IMR-90 (cell line): ENCODE results near the gene PPFIA1. TPM values are rescaled to one million over a fixed set of nuclear protein-coding genes. Genes with fewer than 3 reads are reported as not detected.
A peak's percentile ranks its signal among the peaks of the same experiment; 100 is the strongest.

Source experiments
- ATAC-seq: fragments of 200-7000 bp; cut with Tn5 transposase; 2 replicates; pipeline ENCODE4 v1.9.1; 2020; ENCODE audit warnings: low read depth, mild to moderate bottlenecking, moderate library complexity
- BruUV-seq: library from RNA; stranded (reverse); fragments of 400-500 nt; replicated peaks from 2 replicates; lab custom pipeline; 2021; lab: Mats Ljungman, UMichigan
- CTCF ChIA-PET: fragments of 300-600 bp; formaldehyde crosslinking; extraction: SDS; loops from one replicate; lab custom pipeline; 2021; ENCODE audit warnings: antibody characterized with exemption; lab: Yijun Ruan, JAX
- POLR2A ChIA-PET: fragments of 300-600 bp; sonication (Branson Sonifier 250); formaldehyde crosslinking; loops from one replicate; lab custom pipeline; 2022; ENCODE audit warnings: antibody characterized with exemption; ENCODE audit not compliant: unreplicated experiment; lab: Charles Lee
- DNase-seq: peaks from one replicate; pipeline ENCODE4 v3.0.0; 2013
- H2AFZ ChIP-seq: replicated peaks from 2 replicates; pipeline ENCODE3; 2013; ENCODE audit warnings: low read length, mild to moderate bottlenecking; ENCODE audit not compliant: poor library complexity
- H2AK5ac ChIP-seq: 2 replicates; pipeline ENCODE4 v1.6.1; 2013; ENCODE audit warnings: low read depth, low read length, inconsistent platforms
- H2AK9ac ChIP-seq: replicated peaks from 2 replicates; pipeline ENCODE3; 2013; ENCODE audit warnings: mild to moderate bottlenecking, low read depth, low read length, moderate library complexity; ENCODE audit not compliant: poor library complexity
- H2BK120ac ChIP-seq: 2 replicates; pipeline ENCODE4 v1.6.1; 2013; ENCODE audit warnings: low read depth, low read length, inconsistent platforms
- H2BK15ac ChIP-seq: 3 replicates; pipeline ENCODE4 v1.6.1; 2013; ENCODE audit warnings: low read depth, low read length, inconsistent platforms
- H2BK20ac ChIP-seq: 2 replicates; pipeline ENCODE4 v1.6.1; 2013; ENCODE audit warnings: low read depth, mild to moderate bottlenecking, inconsistent platforms, low read length, moderate library complexity
- H2BK5ac ChIP-seq: 2 replicates; pipeline ENCODE4 v1.6.1; 2013; ENCODE audit warnings: mild to moderate bottlenecking, low read depth, low read length, inconsistent platforms; ENCODE audit not compliant: poor library complexity, severe bottlenecking
- H3K14ac ChIP-seq: replicated peaks from 2 replicates; pipeline ENCODE4 v1.6.1; 2013; ENCODE audit warnings: low read depth, low read length, inconsistent platforms
- H3K18ac ChIP-seq: 2 replicates; pipeline ENCODE4 v1.6.1; 2013; ENCODE audit warnings: low read depth, low read length, control low read depth
- H3K23ac ChIP-seq: 2 replicates; pipeline ENCODE4 v1.6.1; 2013; ENCODE audit warnings: low read depth, low read length, inconsistent platforms
- H3K27ac ChIP-seq: 2 replicates; pipeline ENCODE4 v1.5.1; 2013; ENCODE audit warnings: mild to moderate bottlenecking, control low read depth, low read length; ENCODE audit not compliant: insufficient read depth
- H3K27me3 ChIP-seq: 2 replicates; pipeline ENCODE4 v1.6.1; 2013; ENCODE audit warnings: low read length; ENCODE audit not compliant: control insufficient read depth, insufficient read depth
- H3K36me3 ChIP-seq: 2 replicates; pipeline ENCODE4 v1.6.1; 2013; ENCODE audit warnings: low read length, mixed read lengths; ENCODE audit not compliant: control insufficient read depth, insufficient read depth
- H3K4ac ChIP-seq: 2 replicates; pipeline ENCODE4 v1.6.1; 2013; ENCODE audit warnings: low read depth, low read length, inconsistent platforms
- H3K4me1 ChIP-seq: 2 replicates; pipeline ENCODE4 v1.6.1; 2013; ENCODE audit warnings: low read length, mixed read lengths; ENCODE audit not compliant: control insufficient read depth, insufficient read depth
- H3K4me2 ChIP-seq: 2 replicates; pipeline ENCODE4 v1.6.1; 2013; ENCODE audit warnings: low read depth, mild to moderate bottlenecking, control low read depth, low read length, moderate library complexity
- H3K4me3 ChIP-seq: 2 replicates; pipeline ENCODE4 v1.5.1; 2013; ENCODE audit warnings: low read depth, mild to moderate bottlenecking, control low read depth, low read length, moderate library complexity; ENCODE audit not compliant: insufficient read depth
- H3K56ac ChIP-seq: 2 replicates; pipeline ENCODE4 v1.6.1; 2013; ENCODE audit warnings: low read length, inconsistent platforms; ENCODE audit not compliant: insufficient read depth; ENCODE audit errors: extremely low read depth
- H3K79me1 ChIP-seq, 2 experiments: 2 replicates each; pipeline ENCODE4 v1.6.1; 2013; ENCODE audit warnings: low read length in 2 of 2, inconsistent platforms in 1 of 2, low read depth in 1 of 2
- H3K9ac ChIP-seq: 2 replicates; pipeline ENCODE4 v1.6.1; 2013; ENCODE audit warnings: low read depth, low read length, control low read depth
- H3K9me1 ChIP-seq: 2 replicates; pipeline ENCODE4 v1.6.1; 2013; ENCODE audit warnings: low read length, inconsistent platforms; ENCODE audit not compliant: insufficient read depth
- H3K9me3 ChIP-seq: 2 replicates; pipeline ENCODE4 v1.6.1; 2013; ENCODE audit warnings: low read length; ENCODE audit not compliant: control insufficient read depth, insufficient read depth
- H4K20me1 ChIP-seq: 2 replicates; pipeline ENCODE4 v1.6.1; 2013; ENCODE audit warnings: low read length, inconsistent platforms; ENCODE audit not compliant: insufficient read depth
- H4K5ac ChIP-seq: 2 replicates; pipeline ENCODE4 v1.6.1; 2013; ENCODE audit warnings: mild to moderate bottlenecking, low read depth, low read length, control low read depth
- H4K8ac ChIP-seq, 2 experiments: 2 replicates each; pipeline ENCODE4 v1.6.1; 2013; ENCODE audit warnings: low read depth in 2 of 2, low read length in 2 of 2, control low read depth in 1 of 2, inconsistent platforms in 1 of 2
- H4K91ac ChIP-seq: 2 replicates; pipeline ENCODE4 v1.6.1; 2013; ENCODE audit warnings: low read depth, low read length, inconsistent platforms; ENCODE audit not compliant: insufficient read depth
- BHLHE40 ChIP-seq: fragments of 150-350 bp; IDR thresholded peaks from 2 replicates; pipeline ENCODE4 v1.6.1; 2016; ENCODE audit warnings: mild to moderate bottlenecking, low read depth, low read length
- CEBPB ChIP-seq: IDR thresholded peaks from 2 replicates; pipeline ENCODE4 v1.6.1; 2012; ENCODE audit warnings: low read depth, low read length, improper control_type of control experiment
- CTCF ChIP-seq: conservative IDR thresholded peaks from 2 replicates; pipeline ENCODE4 v1.5.1; 2012; ENCODE audit warnings: mild to moderate bottlenecking, low read depth, low read length, improper control_type of control experiment
- ELK1 ChIP-seq: fragments of 150-350 bp; IDR thresholded peaks from 2 replicates; pipeline ENCODE4 v1.6.1; 2016; ENCODE audit warnings: low read depth, mild to moderate bottlenecking, low read length, moderate library complexity, borderline replicate concordance
- FOS ChIP-seq: fragments of 150-350 bp; IDR thresholded peaks from 2 replicates; pipeline ENCODE4 v1.6.1; 2016; ENCODE audit warnings: low read depth, low read length
- MAFK ChIP-seq: IDR thresholded peaks from 2 replicates; pipeline ENCODE4 v1.6.1; 2012; ENCODE audit warnings: low read depth, low read length, improper control_type of control experiment
- MAZ ChIP-seq: IDR thresholded peaks from 2 replicates; pipeline ENCODE4 v1.6.1; 2012; ENCODE audit warnings: low read depth, mild to moderate bottlenecking, low read length, improper control_type of control experiment, moderate library complexity, borderline replicate concordance
- MXI1 ChIP-seq: IDR thresholded peaks from 2 replicates; pipeline ENCODE4 v1.6.1; 2012; ENCODE audit warnings: low read depth, mild to moderate bottlenecking, low read length, moderate library complexity, borderline replicate concordance
- NFE2L2 ChIP-seq: fragments of 150-350 bp; IDR thresholded peaks from 2 replicates; pipeline ENCODE4 v1.6.1; 2016; ENCODE audit warnings: low read depth, mild to moderate bottlenecking, low read length
- POLR2A ChIP-seq: IDR thresholded peaks from 2 replicates; pipeline ENCODE4 v1.6.1; 2012; ENCODE audit warnings: mild to moderate bottlenecking, low read depth, low read length
- RAD21 ChIP-seq: IDR thresholded peaks from 2 replicates; pipeline ENCODE4 v1.6.1; 2012; ENCODE audit warnings: low read length, improper control_type of control experiment
- RFX5 ChIP-seq: IDR thresholded peaks from 2 replicates; pipeline ENCODE4 v1.8.0; 2012; ENCODE audit warnings: low read depth, mild to moderate bottlenecking, low read length, moderate library complexity
- SMC3 ChIP-seq: fragments of 150-350 bp; IDR thresholded peaks from 2 replicates; pipeline ENCODE4 v1.6.1; 2016; ENCODE audit warnings: low read depth, mild to moderate bottlenecking, antibody characterized with exemption, low read length, moderate library complexity
- USF2 ChIP-seq: fragments of 150-350 bp; IDR thresholded peaks from 2 replicates; pipeline ENCODE4 v1.6.1; 2017; ENCODE audit warnings: mild to moderate bottlenecking, antibody characterized with exemption, low read length, low read depth
- WGBS, 2 experiments: methylation state at CpG; one replicate each; pipeline versions ENCODE4 v1.1.5 to v1.1.7; 2013; ENCODE audit warnings: missing lambda C conversion rate in 2 of 2; ENCODE audit not compliant: insufficient read length in 1 of 2; ENCODE audit errors: extremely low coverage in 2 of 2; 5-methylcytosine and 5-hydroxymethylcytosine counted together
- dilution Hi-C: fragments of 300-500 bp; cut with HindIII; formaldehyde crosslinking; loops from one replicate; pipeline ENCODE4 v1.14.3; 2018; ENCODE audit warnings: low sequenced_read_pairs; ENCODE audit not compliant: unreplicated experiment
- in situ Hi-C: fragments of 300-500 bp; cut with MboI; formaldehyde crosslinking; loops from 3 replicates; pipeline ENCODE4 v1.14.3; 2019; ENCODE audit warnings: low sequenced_read_pairs, inconsistent platforms, mixed read lengths
- intact Hi-C: fragments of 100-400 bp; cut with micrococcal nuclease; formaldehyde crosslinking; loops from 2 replicates; pipeline ENCODE4 v1.10.0; 2022
- polyA plus RNA-seq, 3 experiments: library from polyadenylated mRNA; depleted of rRNA; stranded (reverse); fragments of >200 nt; gene quantifications; 2 replicates each; pipeline ENCODE4 v1.2.3, GENCODE V29; 2012; ENCODE audit warnings: low replicate concordance in 1 of 3
- total RNA-seq: library from RNA; depleted of rRNA; stranded (reverse); fragments of >200 nt; gene quantifications from 2 replicates; pipeline ENCODE4 v1.2.3, GENCODE V29; 2012

The PPFIA1 gene
- total and polyA plus RNA-seq, 2 of the 4 experiments (the other 2 are of a cell fraction) = 25.6 to 37.2 TPM

- H4K91ac ChIP-seq = peak overlapping the region; percentile 61; the same call in 1 of the 2 replicates
- 0 out of 2 replicates have a peak overlapping the region, but pooled peaks have one; percentile 44 for H2BK20ac ChIP-seq
- no peak overlapping the region for H3K9ac ChIP-seq
- H3K4me1 ChIP-seq = peaks cover 18% of the 10 kb centered on the region
- H3K27ac ChIP-seq = peak overlapping the region; percentile 52; the same call in 1 of the 2 replicates
- H2BK5ac ChIP-seq = peak overlapping the region; percentile 97
- H2BK120ac ChIP-seq = peak overlapping the region; percentile 57
- peaks cover 12 to 64% of the 10 kb centered on the region in 2 experiments for H3K79me1 ChIP-seq
- no peaks in the 10 kb centered on the region for H3K27me3 ChIP-seq
- DNase-seq (no peak), ATAC-seq (no peak)
- H3K56ac ChIP-seq = no peak overlapping the region
- H2BK15ac ChIP-seq = no peak overlapping the region
- BruUV-seq = TSS peak; percentile 83
- H3K23ac ChIP-seq = peak overlapping the region; percentile 68; the same call in 1 of the 2 replicates
- in situ Hi-C loops (no loop called here), dilution Hi-C loops (no loop called here), intact Hi-C loops (no loop called here)
- H4K8ac ChIP-seq = peak overlapping the region in 1 of 2 experiments; percentile 73; a peak in 2 of 4 replicates
- H3K36me3 ChIP-seq = peaks cover 15% of the 10 kb centered on the region
- peak overlapping the region; percentile 58 for H3K18ac ChIP-seq
- H4K5ac ChIP-seq = peak overlapping the region; percentile 54
- peak overlapping the region; percentile 56 for H3K4ac ChIP-seq
- H3K4me2 ChIP-seq = no peak overlapping the region
- H2AK5ac ChIP-seq = no peak overlapping the region
- POLR2A ChIA-PET = no interaction called here
- H2AK9ac ChIP-seq = no peak overlapping the region
- no peak overlapping the region for H2AFZ ChIP-seq
- WGBS, 2 experiments = no CpG with 5 or more reads among the region's 11 CpGs
- CTCF ChIA-PET = interaction anchor here (0.6 to 1.4 kb wide), 2 partner anchors 18 to 32 kb away, joined by 3 to 4 read pairs; no protein-coding TSS in a partner anchor
- peaks cover 20% of the 10 kb centered on the region for H3K9me1 ChIP-seq
- no peaks in the 10 kb centered on the region for H3K9me3 ChIP-seq
- H3K14ac ChIP-seq = 0 out of 2 replicates have a peak overlapping the region, but pooled peaks have one; percentile 48
- H4K20me1 ChIP-seq = peaks cover 6% of the 10 kb centered on the region
- no peak overlapping the region for H3K4me3 ChIP-seq
- TF ChIP-seq USF2 = no peak
- TF ChIP-seq CTCF = no peak
- no peak for TF ChIP-seq RAD21
- TF ChIP-seq RFX5 = no peak
- no peak for TF ChIP-seq ELK1
- TF ChIP-seq CEBPB = no peak
- no peak for TF ChIP-seq FOS
- no peak for TF ChIP-seq MXI1
- TF ChIP-seq POLR2A = no peak
- TF ChIP-seq NFE2L2 = no peak
- no peak for TF ChIP-seq MAZ
- TF ChIP-seq SMC3 = no peak
- no peak for TF ChIP-seq BHLHE40
- TF ChIP-seq MAFK = no peak
These were observed 113.4 kb downstream of the PPFIA1 start for GRCh38 chr11:70383664-70384565.
